WTC11 (cell line): ENCODE measurements around the gene ABCB6. TPM values are rescaled to one million over a fixed set of nuclear protein-coding genes. Genes with fewer than 3 reads are reported as not detected.

Experiments used
- FOXP1 ChIP-seq: sonication (generic); formaldehyde crosslinking; IDR thresholded peaks from 2 replicates; pipeline ENCODE4 v1.8.0; 2022; ENCODE audit warnings: missing genetic modification reagents, mild to moderate bottlenecking, moderate library complexity, borderline replicate concordance
- HMGXB4 ChIP-seq: sonication (generic); formaldehyde crosslinking; IDR thresholded peaks from 2 replicates; pipeline ENCODE4 v1.8.1; 2023; ENCODE audit warnings: mild to moderate bottlenecking, moderate library complexity, missing genetic modification reagents
- PREB ChIP-seq: sonication (generic); formaldehyde crosslinking; IDR thresholded peaks from 2 replicates; pipeline ENCODE4 v1.8.1; 2022; ENCODE audit warnings: mild to moderate bottlenecking, missing genetic modification reagents, moderate library complexity, borderline replicate concordance
- PRRX2 ChIP-seq: fragments of 250-450 bp; sonication (Bioruptor Pico); IDR thresholded peaks from 2 replicates; pipeline ENCODE4 v1.8.0; 2021; ENCODE audit warnings: mild to moderate bottlenecking
- STAT6 ChIP-seq: sonication (generic); formaldehyde crosslinking; conservative IDR thresholded peaks from 2 replicates; pipeline ENCODE4 v1.8.1; 2023; ENCODE audit warnings: mild to moderate bottlenecking, low read depth, missing genetic modification reagents, moderate library complexity
- USF1 ChIP-seq: sonication (generic); formaldehyde crosslinking; IDR thresholded peaks from 2 replicates; pipeline ENCODE4 v1.8.0; 2022; ENCODE audit warnings: mild to moderate bottlenecking, missing genetic modification reagents
- ZBTB21 ChIP-seq: sonication (generic); formaldehyde crosslinking; IDR thresholded peaks from 2 replicates; pipeline ENCODE4 v1.8.1; 2023; ENCODE audit warnings: mild to moderate bottlenecking, missing genetic modification reagents, borderline replicate concordance
- ZNF532 ChIP-seq: fragments of 250-450 bp; sonication (Bioruptor Pico); IDR thresholded peaks from 2 replicates; pipeline ENCODE4 v1.9.0; 2021; ENCODE audit warnings: mild to moderate bottlenecking, borderline replicate concordance
- total RNA-seq: library from RNA; stranded (reverse); gene quantifications from 3 replicates; pipeline ENCODE4 v1.2.3, GENCODE V29; 2021
- TF ChIP-seq, protein P1 (sequence below): sonication (generic); formaldehyde crosslinking; IDR thresholded peaks from 2 replicates; pipeline ENCODE4 v1.8.1; 2023; ENCODE audit warnings: mild to moderate bottlenecking, missing genetic modification reagents, borderline replicate concordance

Gene ABCB6
- total RNA-seq, 1 experiment from 2014 or later, result 44.8 TPM

DNA sequence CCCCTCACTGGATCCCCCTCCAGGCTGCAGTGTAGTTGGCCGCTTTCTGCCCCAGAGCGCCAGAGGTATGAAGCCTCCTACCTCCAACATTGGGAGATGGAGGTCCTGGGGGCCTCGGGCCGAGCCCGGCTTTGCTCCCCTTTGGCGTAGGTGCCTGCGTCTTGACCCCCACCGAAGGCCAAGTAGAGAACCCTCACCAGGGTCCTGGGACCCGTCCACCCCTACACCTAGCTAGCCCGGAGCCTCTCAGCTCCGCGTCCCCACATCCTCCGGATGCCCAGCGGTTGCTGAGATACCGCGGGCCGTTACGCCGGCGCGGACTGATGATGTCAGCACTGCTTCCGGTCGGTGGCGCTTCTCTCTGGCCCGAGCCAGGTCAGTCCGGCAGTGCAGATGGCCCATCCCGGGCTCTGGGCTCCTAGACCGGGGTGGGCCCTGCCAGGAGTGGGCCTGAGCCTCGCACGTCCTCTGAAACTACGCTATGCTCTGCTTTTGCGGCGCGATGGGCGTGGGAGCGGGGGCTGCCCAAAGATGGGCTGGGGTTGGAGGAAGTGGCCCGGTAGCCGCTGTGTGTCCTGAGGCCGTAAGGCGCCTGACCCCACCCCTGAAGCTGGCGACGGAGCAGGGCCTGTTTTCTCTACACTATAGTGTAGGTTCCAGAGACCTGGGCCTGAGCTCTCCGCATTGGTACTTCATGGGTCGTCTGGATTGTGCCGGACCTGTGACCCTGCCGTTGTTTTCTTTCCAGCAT, 26.6 kb upstream of the ABCB6 start, which contains the start of the genes GLB1L and STK16 (continued):
- TF ChIP-seq ZNF532 (CRISPR knock-in tag), result no peak
- no peak for TF ChIP-seq PRRX2
- TF ChIP-seq STAT6, result no peak
- TF ChIP-seq ZBTB21, result peak; percentile 79; the same call in 1 of the 2 replicates
- peak; percentile 63 for TF ChIP-seq HMGXB4 (CRISPR knock-in tag)
- TF ChIP-seq PREB (CRISPR knock-in tag), result no peak
- TF ChIP-seq USF1 (CRISPR knock-in tag), result 0 out of 2 replicates have a peak, but pooled peaks have one; percentile 31
- TF ChIP-seq, protein P1, sequence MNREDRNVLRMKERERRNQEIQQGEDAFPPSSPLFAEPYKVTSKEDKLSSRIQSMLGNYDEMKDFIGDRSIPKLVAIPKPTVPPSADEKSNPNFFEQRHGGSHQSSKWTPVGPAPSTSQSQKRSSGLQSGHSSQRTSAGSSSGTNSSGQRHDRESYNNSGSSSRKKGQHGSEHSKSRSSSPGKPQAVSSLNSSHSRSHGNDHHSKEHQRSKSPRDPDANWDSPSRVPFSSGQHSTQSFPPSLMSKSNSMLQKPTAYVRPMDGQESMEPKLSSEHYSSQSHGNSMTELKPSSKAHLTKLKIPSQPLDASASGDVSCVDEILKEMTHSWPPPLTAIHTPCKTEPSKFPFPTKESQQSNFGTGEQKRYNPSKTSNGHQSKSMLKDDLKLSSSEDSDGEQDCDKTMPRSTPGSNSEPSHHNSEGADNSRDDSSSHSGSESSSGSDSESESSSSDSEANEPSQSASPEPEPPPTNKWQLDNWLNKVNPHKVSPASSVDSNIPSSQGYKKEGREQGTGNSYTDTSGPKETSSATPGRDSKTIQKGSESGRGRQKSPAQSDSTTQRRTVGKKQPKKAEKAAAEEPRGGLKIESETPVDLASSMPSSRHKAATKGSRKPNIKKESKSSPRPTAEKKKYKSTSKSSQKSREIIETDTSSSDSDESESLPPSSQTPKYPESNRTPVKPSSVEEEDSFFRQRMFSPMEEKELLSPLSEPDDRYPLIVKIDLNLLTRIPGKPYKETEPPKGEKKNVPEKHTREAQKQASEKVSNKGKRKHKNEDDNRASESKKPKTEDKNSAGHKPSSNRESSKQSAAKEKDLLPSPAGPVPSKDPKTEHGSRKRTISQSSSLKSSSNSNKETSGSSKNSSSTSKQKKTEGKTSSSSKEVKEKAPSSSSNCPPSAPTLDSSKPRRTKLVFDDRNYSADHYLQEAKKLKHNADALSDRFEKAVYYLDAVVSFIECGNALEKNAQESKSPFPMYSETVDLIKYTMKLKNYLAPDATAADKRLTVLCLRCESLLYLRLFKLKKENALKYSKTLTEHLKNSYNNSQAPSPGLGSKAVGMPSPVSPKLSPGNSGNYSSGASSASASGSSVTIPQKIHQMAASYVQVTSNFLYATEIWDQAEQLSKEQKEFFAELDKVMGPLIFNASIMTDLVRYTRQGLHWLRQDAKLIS, result peak; percentile 23; the same call in 1 of the 2 replicates
- peak; percentile 71; the same call in 1 of the 2 replicates for TF ChIP-seq FOXP1 (CRISPR knock-in tag)
